GM12878 (cell line): ENCODE measurements around the gene TRMU. TPM values are rescaled to one million over a fixed set of nuclear protein-coding genes. Genes with fewer than 3 reads are reported as not detected.

ENCODE experiments used
- ATAC-seq: fragments of 200-7000 bp; cut with Tn5 transposase; 3 replicates; pipeline ENCODE4 v1.9.1; 2020; ENCODE audit warnings: mild to moderate bottlenecking, moderate library complexity
- BruUV-seq: library from RNA; stranded (reverse); fragments of 400-500 nt; replicated peaks from 2 replicates; lab custom pipeline; 2021; lab: Mats Ljungman, UMichigan
- CTCF ChIA-PET: fragments of 300-600 bp; sonication (Branson Sonifier 250); formaldehyde crosslinking; extraction: SDS; loops from one replicate; lab custom pipeline; 2021; ENCODE audit warnings: inconsistent platforms; lab: Yijun Ruan, JAX
- POLR2A ChIA-PET: fragments of 350-600 bp; formaldehyde crosslinking; extraction: SDS; loops from one replicate; lab custom pipeline; 2021; ENCODE audit warnings: inconsistent platforms; lab: Charles Lee
- RAD21 ChIA-PET: fragments of 300-600 bp; sonication (Branson Sonifier 250); formaldehyde crosslinking; loops from one replicate; lab custom pipeline; 2023; ENCODE audit warnings: antibody characterized with exemption; ENCODE audit not compliant: unreplicated experiment; lab: Charles Lee
- SMC1A ChIA-PET: fragments of 300-600 bp; sonication (Branson Sonifier 250); formaldehyde crosslinking; loops from one replicate; lab custom pipeline; 2023; ENCODE audit not compliant: unreplicated experiment, uncharacterized antibody; lab: Charles Lee
- DNase-seq: peaks from one replicate; pipeline ENCODE4 v3.0.0-alpha.2; 2011; ENCODE audit warnings: low read depth, low spot score
- FAIRE-seq: peaks from 3 replicates; lab custom pipeline; 2011; peaks lifted over from hg19 to GRCh38; lab: Jason Lieb, UNC
- H2AFZ ChIP-seq: 2 replicates; pipeline ENCODE4 v1.6.0; 2011; ENCODE audit warnings: low read depth, low read length, control low read depth; ENCODE audit not compliant: control insufficient read depth
- H3K27ac ChIP-seq: 2 replicates; pipeline ENCODE4 v1.5.1; 2011; ENCODE audit warnings: control low read depth; ENCODE audit not compliant: control insufficient read depth, insufficient read depth
- H3K27me3 ChIP-seq, 2 experiments: replicated peaks in 1 of 2; 2 replicates each; pipeline versions ENCODE4 v1.6.0 to v1.6.1; 2011; ENCODE audit warnings: low read length in 1 of 2; ENCODE audit not compliant: control insufficient read depth in 2 of 2, insufficient read depth in 2 of 2
- H3K36me3 ChIP-seq, 2 experiments: 2 replicates each; pipeline ENCODE4 v1.5.1; 2011; ENCODE audit warnings: low read length in 1 of 2; ENCODE audit not compliant: control insufficient read depth in 2 of 2, insufficient read depth in 2 of 2
- H3K4me1 ChIP-seq: 2 replicates; pipeline ENCODE4 v1.6.1; 2011; ENCODE audit warnings: mild to moderate bottlenecking, low read length, moderate library complexity, mixed read lengths; ENCODE audit not compliant: control insufficient read depth, insufficient read depth
- H3K4me2 ChIP-seq: 2 replicates; pipeline ENCODE4 v1.6.0; 2011; ENCODE audit warnings: control low read depth; ENCODE audit not compliant: control insufficient read depth, insufficient read depth
- H3K4me3 ChIP-seq: fragments of 200-600 bp; sonication (generic); 2 replicates; pipeline ENCODE4 v1.5.1; 2016
- H3K79me2 ChIP-seq: 2 replicates; pipeline ENCODE4 v1.6.0; 2011; ENCODE audit warnings: low read length; ENCODE audit not compliant: control insufficient read depth, insufficient read depth
- H3K9ac ChIP-seq: 2 replicates; pipeline ENCODE4 v1.8.0; 2011; ENCODE audit warnings: low read length, control low read depth, mixed read lengths; ENCODE audit not compliant: control insufficient read depth, insufficient read depth
- H3K9me3 ChIP-seq: replicated peaks from 3 replicates; pipeline ENCODE4 v1.5.1; 2011; ENCODE audit warnings: mild to moderate bottlenecking, low read length; ENCODE audit not compliant: control insufficient read depth, insufficient read depth
- H4K20me1 ChIP-seq: 2 replicates; pipeline ENCODE4 v1.6.0; 2011; ENCODE audit not compliant: control insufficient read depth, insufficient read depth
- ATF3 ChIP-seq: IDR thresholded peaks from 2 replicates; pipeline ENCODE4 v1.6.1; 2011; ENCODE audit warnings: low read depth, mild to moderate bottlenecking, low read length, moderate library complexity, borderline replicate concordance; ENCODE audit errors: extremely low read depth
- BHLHE40 ChIP-seq, 2 experiments: fragments of 450-650 bp in 1 of 2; IDR thresholded peaks; 2 replicates each; pipeline ENCODE4 v1.6.1; 2011 to 2017; ENCODE audit warnings: low read depth in 2 of 2, borderline replicate concordance in 1 of 2, improper control_type of control experiment in 1 of 2, low read length in 1 of 2, mild to moderate bottlenecking in 1 of 2
- CBX3 ChIP-seq: fragments of 200-600 bp; sonication (generic); IDR thresholded peaks from 2 replicates; pipeline ENCODE4 v1.6.1; 2016; ENCODE audit warnings: low read depth, borderline replicate concordance
- EGR1 ChIP-seq, 2 experiments: IDR thresholded peaks; 1 replicate in 1 of 2; 2 replicates in 1 of 2; pipeline ENCODE4 v1.6.1; 2011 to 2012; ENCODE audit warnings: low read depth in 2 of 2, low read length in 2 of 2, borderline replicate concordance in 1 of 2, mild to moderate bottlenecking in 1 of 2, moderate library complexity in 1 of 2
- IRF5 ChIP-seq: fragments of 450-650 bp; IDR thresholded peaks from 2 replicates; pipeline ENCODE4 v1.6.1; 2017; ENCODE audit warnings: borderline replicate concordance
- KAT2A ChIP-seq: conservative IDR thresholded peaks from 2 replicates; pipeline ENCODE4 v1.6.1; 2011; ENCODE audit warnings: low read depth, low read length; ENCODE audit not compliant: control insufficient read depth
- NR2C2 ChIP-seq: IDR thresholded peaks from 2 replicates; pipeline ENCODE4 v1.6.1; 2011; ENCODE audit warnings: borderline replicate concordance, low read depth; ENCODE audit not compliant: control insufficient read depth, insufficient read length
- PML ChIP-seq: IDR thresholded peaks from 2 replicates; pipeline ENCODE4 v1.6.1; 2012; ENCODE audit warnings: low read length, inconsistent platforms
- STAT3 ChIP-seq: IDR thresholded peaks from 2 replicates; pipeline ENCODE4 v1.6.1; 2011; ENCODE audit warnings: low read depth, low read length, improper control_type of control experiment
- WRNIP1 ChIP-seq: IDR thresholded peaks from 2 replicates; pipeline ENCODE4 v1.6.1; 2011; ENCODE audit warnings: low read depth, low read length, improper control_type of control experiment, borderline replicate concordance
- YBX1 ChIP-seq: fragments of 450-650 bp; IDR thresholded peaks from 2 replicates; pipeline ENCODE4 v1.6.1; 2016; ENCODE audit warnings: antibody characterized with exemption
- WGBS: methylation state at CpG from one replicate; pipeline ENCODE4 v1.1.6; 2016; ENCODE audit warnings: low lambda C conversion rate; ENCODE audit not compliant: insufficient replicate concordance, insufficient coverage; ENCODE audit errors: missing lambda C conversion rate; 5-methylcytosine and 5-hydroxymethylcytosine counted together
- in situ Hi-C: fragments of 300-500 bp; cut with MboI; formaldehyde crosslinking; loops from 9 replicates; pipeline ENCODE4 v1.14.3; 2018; ENCODE audit warnings: mixed read lengths
- intact Hi-C: fragments of 100-400 bp; cut with micrococcal nuclease; formaldehyde crosslinking; loops from one replicate; pipeline ENCODE4 v1.14.2; 2022; ENCODE audit not compliant: unreplicated experiment
- polyA plus RNA-seq, 11 experiments: library from polyadenylated mRNA; depleted of rRNA in 4 of 11; unstranded in 6 of 11; stranded (reverse) in 5 of 11; fragments of >200 nt; fragmentation: Nextera tagmentation in 4 of 11; fragmentation: Illumina TruSeq in 1 of 11; extraction: Ambion mirVana in 4 of 11; extraction: Trizol in 1 of 11; gene quantifications; 1 replicate in 1 of 11; 2 replicates in 10 of 11; pipeline versions ENCODE4 v1.2.1 to v1.2.3, GENCODE V29; 2011 to 2016; ENCODE audit warnings: inconsistent platforms in 2 of 11, missing spikeins in 2 of 11, low read depth in 1 of 11
- total RNA-seq, 4 experiments: library from RNA; depleted of rRNA in 3 of 4; stranded (reverse); fragments of >200 nt in 3 of 4; fragmentation: Illumina TruSeq in 1 of 4; extraction: Trizol in 1 of 4; gene quantifications; 2 replicates each; pipeline versions ENCODE4 v1.2.1 to v1.2.3, GENCODE V29; 2013 to 2021
- TF ChIP-seq, protein P1 (sequence below): IDR thresholded peaks from 2 replicates; pipeline ENCODE4 v1.6.1; 2012; ENCODE audit warnings: mild to moderate bottlenecking, low read depth, low read length
- TF ChIP-seq, protein P2 (sequence below): IDR thresholded peaks from 2 replicates; pipeline ENCODE4 v1.6.1; 2012; ENCODE audit warnings: low read depth, low read length, improper control_type of control experiment

Gene TRMU
- total and polyA plus RNA-seq, 10 of the 15 experiments (the other 5 are each of a cell fraction or from before 2014, with no cell fraction given): 3.5 to 57.0 (median 44.0) TPM

GRCh38 chr22:46381142-46381541, 45.6 kb downstream of the TRMU start (continued):
- no peak for TF ChIP-seq EGR1 (IDR thresholded peaks at IDR 0.05; ENCODE audit: borderline replicate concordance in 1 of 2, low read depth in 2 of 2, low read length in 2 of 2)
- TF ChIP-seq KAT2A: no peak
- no peak for TF ChIP-seq CBX3
- no peak for TF ChIP-seq STAT3
- TF ChIP-seq WRNIP1: no peak
- no peak for TF ChIP-seq BHLHE40 (IDR thresholded peaks at IDR 0.05; ENCODE audit: borderline replicate concordance in 1 of 2, low read depth in 2 of 2, low read length in 1 of 2)

DNA sequence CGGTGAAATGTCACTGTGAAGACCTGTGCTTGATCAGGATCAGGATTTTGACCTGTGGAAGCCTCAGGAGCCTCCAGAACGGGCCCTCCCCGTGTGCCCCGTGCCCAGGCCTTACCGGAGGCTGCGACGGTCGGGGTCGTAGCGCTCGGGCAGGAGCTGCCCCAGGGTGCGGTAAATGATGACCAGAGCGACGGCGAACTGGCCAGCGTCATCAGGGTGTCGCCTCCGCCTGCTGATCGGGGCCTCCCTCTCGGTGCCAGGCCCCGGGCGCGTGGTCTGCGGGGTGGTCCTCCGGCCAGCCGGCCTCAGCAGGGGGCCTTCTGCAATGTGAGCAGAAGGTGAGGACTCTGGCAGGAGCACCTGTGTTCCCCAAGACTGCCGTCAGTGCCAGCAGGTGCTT, 46.2 kb downstream of the TRMU start:
- TF ChIP-seq PML (no peak), STAT3 (no peak), IRF5 (no peak), ATF3 (no peak), NR2C2 (no peak), YBX1 (no peak)
- TF ChIP-seq, protein P1, sequence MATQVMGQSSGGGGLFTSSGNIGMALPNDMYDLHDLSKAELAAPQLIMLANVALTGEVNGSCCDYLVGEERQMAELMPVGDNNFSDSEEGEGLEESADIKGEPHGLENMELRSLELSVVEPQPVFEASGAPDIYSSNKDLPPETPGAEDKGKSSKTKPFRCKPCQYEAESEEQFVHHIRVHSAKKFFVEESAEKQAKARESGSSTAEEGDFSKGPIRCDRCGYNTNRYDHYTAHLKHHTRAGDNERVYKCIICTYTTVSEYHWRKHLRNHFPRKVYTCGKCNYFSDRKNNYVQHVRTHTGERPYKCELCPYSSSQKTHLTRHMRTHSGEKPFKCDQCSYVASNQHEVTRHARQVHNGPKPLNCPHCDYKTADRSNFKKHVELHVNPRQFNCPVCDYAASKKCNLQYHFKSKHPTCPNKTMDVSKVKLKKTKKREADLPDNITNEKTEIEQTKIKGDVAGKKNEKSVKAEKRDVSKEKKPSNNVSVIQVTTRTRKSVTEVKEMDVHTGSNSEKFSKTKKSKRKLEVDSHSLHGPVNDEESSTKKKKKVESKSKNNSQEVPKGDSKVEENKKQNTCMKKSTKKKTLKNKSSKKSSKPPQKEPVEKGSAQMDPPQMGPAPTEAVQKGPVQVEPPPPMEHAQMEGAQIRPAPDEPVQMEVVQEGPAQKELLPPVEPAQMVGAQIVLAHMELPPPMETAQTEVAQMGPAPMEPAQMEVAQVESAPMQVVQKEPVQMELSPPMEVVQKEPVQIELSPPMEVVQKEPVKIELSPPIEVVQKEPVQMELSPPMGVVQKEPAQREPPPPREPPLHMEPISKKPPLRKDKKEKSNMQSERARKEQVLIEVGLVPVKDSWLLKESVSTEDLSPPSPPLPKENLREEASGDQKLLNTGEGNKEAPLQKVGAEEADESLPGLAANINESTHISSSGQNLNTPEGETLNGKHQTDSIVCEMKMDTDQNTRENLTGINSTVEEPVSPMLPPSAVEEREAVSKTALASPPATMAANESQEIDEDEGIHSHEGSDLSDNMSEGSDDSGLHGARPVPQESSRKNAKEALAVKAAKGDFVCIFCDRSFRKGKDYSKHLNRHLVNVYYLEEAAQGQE: no peak
- TF ChIP-seq, protein P2, sequence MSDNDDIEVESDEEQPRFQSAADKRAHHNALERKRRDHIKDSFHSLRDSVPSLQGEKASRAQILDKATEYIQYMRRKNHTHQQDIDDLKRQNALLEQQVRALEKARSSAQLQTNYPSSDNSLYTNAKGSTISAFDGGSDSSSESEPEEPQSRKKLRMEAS: no peak
- DNase-seq: no peak
- Histone ChIP-seq H3K36me3 (no peaks in the 10 kb centered on the region), H3K4me2 (no peak overlapping the region), H3K9me3 (no peaks in the 10 kb centered on the region; the same call in 2 of the 3 replicates), H4K20me1 (no peaks in the 10 kb centered on the region), H3K27ac (no peak overlapping the region), H3K4me3 (no peak overlapping the region), H3K79me2 (no peaks in the 10 kb centered on the region), H3K27me3 (no peaks in the 10 kb centered on the region), H3K4me1 (no peaks in the 10 kb centered on the region), H3K9ac (no peak overlapping the region), H2AFZ (no peak overlapping the region)
- CTCF ChIA-PET: no interaction called here
- no peak for ATAC-seq
- FAIRE-seq: no peak
- RAD21 ChIA-PET: no interaction called here
- POLR2A ChIA-PET: no interaction called here
- 65% methylated on average over 22 of the region's 27 CpGs for WGBS
- in situ Hi-C loops: no loop called here
- BruUV-seq: no TSS peak
- intact Hi-C loops: no loop called here
- SMC1A ChIA-PET: no interaction called here
